ENCODE measurements around the gene TSHZ3.

The TSHZ3 gene

GRCh38 chr19:31312009-31312676 is 37.1 kb downstream of the TSHZ3 start:
- no peak for DNase-seq (ENCODE audit: low spot score)

- no peak for DNase-seq (ENCODE audit: low spot score)
These were observed 38.7 kb downstream of the TSHZ3 start for GRCh38 chr19:31310432-31311133.

DNA sequence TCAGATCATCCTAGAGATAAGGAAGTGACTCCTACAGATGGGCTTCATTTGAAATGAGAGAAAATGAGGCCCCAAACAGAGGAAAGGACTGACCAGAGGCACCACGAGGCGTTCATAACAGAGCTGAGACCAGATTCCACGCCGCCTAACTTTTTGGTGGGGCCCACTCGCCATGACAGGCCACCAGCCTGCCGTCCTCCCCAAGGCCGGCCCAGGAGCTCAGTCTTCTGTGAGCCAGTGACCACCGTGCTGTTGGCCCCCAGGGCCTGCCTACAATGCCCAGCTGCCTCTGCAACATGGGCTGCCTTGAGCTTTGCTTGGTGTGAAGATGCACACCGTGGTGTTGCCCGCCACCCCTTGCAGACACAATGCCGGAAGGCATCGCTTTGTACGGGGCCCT is 40.5 kb downstream of the TSHZ3 start:
- no peak for DNase-seq (ENCODE audit: low spot score)

DNA sequence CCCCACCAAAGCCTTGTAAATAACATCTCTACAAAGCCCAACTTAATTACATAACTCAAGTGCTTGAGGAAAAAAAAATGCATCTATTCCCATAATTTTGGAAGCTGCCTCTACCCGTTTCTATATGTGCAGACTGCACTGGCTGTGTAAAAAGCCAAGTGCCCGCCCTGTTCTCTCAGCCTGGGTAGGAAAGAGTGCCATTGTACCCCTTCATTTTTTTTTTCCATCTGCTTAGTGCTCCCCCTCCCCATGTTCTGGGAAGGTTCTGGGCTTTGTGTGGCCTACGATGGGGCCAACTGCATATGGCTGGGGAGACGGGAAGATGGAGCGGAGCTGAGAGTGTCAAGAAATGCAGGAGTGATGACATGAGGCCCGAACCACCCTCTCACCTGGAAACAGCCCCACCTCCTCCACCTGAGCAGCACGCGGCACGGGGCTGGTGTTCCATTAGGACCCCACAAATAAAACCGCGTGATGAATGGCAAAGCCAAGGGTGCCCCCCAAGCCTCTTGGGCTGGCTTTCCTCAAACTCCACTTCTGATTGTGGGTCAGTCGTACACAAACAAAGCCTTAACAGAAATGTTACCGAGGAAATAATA is 42.1 kb downstream of the TSHZ3 start:
- no peak for DNase-seq (ENCODE audit: low spot score)

DNA sequence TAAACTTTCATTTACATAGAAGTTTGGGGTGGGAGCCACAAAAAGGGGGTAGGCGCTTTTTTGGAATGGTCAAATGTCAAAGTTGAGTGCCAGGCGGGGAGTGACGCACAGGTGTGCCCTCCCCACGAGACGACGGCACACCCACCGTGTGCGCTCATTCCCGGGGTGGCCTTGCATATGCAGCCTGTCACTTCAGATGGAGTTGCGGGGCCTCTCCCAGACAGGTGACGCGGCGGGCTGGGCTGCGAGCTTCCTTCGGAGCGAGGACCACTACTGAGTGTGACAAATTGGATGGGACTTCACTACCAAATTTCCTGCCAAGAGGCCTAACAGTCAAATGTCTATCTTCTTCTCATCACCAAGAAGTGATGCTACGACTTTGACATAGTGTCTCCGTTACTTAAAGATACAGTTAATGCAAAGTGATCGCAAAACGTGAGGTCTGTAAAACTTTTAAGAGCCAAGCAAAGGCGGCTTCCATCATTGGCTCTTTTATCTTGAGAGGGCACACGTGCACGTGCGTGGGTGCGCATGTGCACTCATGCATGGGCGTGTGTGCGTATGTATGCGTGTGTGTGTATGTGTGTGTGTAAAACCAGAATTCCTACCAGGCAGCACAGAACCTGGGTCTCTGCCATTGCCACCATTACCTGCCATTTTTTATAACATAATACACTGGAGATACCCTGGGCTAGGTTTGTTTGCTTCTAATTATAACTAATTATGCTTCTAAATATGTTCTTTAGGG is 43.1 kb downstream of the TSHZ3 start:
- DNase-seq (ENCODE audit: low spot score), result no peak

- DNase-seq (ENCODE audit: low spot score), result no peak
These were observed 44.4 kb downstream of the TSHZ3 start for GRCh38 chr19:31304831-31305312.

DNA sequence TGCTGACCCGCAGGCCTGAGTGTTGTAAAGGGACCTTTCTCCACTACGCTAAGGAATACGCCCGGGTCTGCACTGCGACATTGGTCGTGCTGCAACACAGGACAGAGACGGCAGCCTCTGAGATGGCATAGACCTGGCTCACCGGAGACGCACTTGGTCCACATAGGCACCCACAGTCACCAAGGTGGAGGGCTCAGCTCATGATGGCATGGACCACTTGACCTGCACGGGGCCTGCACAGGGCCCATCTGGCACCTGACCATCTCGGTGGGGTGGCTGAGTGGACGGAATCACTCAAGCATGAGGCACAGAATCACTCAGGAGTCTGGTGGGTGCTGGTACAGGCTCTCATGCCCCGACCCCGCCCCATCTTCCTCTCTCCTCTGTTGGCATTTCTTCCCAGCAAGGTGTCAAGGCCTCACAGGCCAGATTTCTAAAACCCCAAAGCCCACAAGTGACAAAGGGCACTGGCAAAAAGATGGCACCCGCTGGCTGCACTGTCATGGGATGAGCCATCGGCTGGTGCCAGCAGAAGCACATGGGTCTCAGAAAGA is 45.9 kb downstream of the TSHZ3 start:
- no peak for DNase-seq (ENCODE audit: low spot score)

- no peak for DNase-seq (ENCODE audit: low spot score)
These were observed 47.8 kb downstream of the TSHZ3 start for GRCh38 chr19:31301306-31301980.

- DNase-seq (ENCODE audit: low spot score), result no peak
These were observed 48.8 kb downstream of the TSHZ3 start for GRCh38 chr19:31300422-31300821.

- DNase-seq (ENCODE audit: low spot score), result no peak
These were observed 49.6 kb downstream of the TSHZ3 start for GRCh38 chr19:31299665-31300064.

DNA sequence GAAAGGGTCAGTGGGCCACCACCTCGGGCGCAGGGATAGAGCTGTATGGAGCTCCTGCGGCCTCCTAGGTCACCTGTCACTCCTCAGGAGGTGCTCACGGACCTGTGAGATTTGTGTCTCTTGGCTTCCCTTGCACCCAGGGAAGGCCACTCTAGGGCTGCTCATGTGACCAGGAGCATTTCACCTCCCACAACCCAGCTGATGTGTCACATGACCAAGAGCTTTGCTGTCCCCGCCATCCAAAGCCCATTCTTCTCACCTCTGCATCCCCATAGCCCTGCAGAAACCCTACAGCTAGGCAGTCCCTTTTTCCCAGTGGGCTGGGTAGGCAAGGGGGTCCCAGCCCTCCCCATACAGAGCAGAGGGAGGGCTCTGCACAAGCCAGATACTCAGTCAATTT is 51.2 kb downstream of the TSHZ3 start:
- no peak for DNase-seq (ENCODE audit: low spot score)

- DNase-seq (ENCODE audit: low spot score), result no peak
These were observed 52.4 kb downstream of the TSHZ3 start for GRCh38 chr19:31296741-31297390.

DNA sequence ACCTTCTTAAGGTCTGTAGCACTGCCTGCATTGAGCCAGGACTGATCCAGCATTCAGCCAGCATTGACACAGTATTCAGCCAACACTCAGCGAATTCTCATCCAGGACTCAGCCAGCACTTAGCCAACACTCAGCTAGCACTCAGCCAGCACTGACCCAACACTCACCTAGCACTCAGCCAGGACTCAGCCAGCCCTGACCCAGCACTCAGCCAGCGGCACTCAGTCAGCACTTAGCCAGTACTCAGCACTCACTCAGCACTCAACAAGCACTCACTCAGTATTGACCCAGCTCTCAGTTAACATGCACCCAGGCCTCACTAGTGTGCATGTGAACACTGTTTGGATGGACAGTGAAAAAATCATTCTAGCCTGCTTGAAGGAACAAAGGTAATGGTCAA is 55.0 kb downstream of the TSHZ3 start:
- no peak for DNase-seq (ENCODE audit: low spot score)

GRCh38 chr19:31292639-31293185 is 56.5 kb downstream of the TSHZ3 start:
- no peak for DNase-seq (ENCODE audit: low spot score)

DNA sequence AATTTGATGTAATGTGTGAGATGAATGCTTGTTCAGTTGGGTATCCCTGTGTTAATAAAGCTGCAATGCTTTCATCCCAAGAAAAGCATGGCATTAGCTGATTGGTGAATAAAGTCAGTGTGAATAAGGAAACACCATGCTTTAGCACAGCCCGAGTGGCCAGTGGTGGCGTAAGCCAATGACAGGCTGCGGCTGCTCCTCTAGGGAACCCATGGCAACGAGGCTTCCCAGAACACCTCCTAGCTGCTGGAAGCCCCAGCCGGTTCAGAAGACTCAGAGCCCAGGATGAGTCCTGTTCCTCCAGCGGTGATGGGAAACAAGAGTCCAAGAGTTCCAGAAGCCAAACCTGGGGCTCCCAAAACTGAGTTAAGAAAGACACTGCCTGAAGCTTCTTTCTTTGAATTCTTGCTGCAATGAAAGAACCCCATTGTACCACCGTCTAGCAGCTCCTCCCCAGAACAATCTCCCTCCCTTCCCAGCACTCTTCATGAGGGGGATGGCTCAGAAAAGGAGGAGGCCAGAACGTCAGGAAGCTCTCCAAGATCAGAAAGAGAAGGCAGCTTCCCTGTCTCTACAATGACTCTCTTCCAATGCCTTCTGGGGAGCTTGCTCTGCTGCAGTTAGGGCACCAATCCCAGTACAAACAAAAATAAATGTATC is 58.2 kb downstream of the TSHZ3 start:
- no peak for DNase-seq (ENCODE audit: low spot score)

GRCh38 chr19:31289976-31290375 is 59.3 kb downstream of the TSHZ3 start:
- no peak for DNase-seq (ENCODE audit: low spot score)

GRCh38 chr19:31289381-31289880 is 59.8 kb downstream of the TSHZ3 start:
- DNase-seq (ENCODE audit: low spot score), result no peak

DNA sequence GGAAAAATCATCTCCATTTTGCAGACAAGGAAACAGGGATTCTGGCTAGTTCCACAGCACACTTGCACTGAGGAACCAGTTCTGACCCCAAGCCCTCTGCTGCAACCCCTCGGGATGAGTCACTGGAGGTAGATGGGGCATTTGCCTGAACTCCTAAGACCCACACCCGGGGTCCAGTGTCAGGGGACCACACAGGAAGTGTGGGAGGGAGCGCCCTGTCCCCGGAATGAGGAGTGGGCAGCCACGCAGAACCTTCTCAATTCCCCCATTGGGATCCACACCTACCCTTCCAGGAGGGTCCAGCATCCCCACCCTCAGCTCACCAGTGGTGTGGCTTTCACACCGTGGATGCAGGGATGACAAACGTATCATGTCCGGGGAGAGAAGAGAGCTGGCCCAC is 62.7 kb downstream of the TSHZ3 start:
- DNase-seq (ENCODE audit: low spot score), result no peak

DNA sequence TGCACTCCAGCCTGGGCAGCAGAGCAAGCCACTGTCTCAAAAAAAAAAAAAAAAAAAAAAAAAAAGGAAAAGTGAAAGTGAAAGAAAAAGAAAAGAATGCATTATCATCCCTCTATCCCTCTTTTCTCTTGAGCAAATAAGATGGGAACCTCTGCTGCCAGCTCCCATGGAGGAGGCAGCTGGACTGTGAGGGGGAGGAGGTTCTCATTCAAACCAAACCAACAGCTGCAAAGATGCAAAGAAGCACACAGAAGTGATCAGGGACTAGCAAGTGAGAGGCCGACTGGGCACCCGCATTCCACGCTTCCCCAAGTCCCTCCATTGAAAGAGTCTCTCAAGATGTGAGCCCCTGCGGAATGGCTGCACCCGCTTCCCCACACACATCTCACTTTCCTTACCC is 63.5 kb downstream of the TSHZ3 start:
- no peak for DNase-seq (ENCODE audit: low spot score)

GRCh38 chr19:31284621-31285020 is 64.6 kb downstream of the TSHZ3 start:
- no peak for DNase-seq (ENCODE audit: low spot score)
